ENCODE measurements around the gene PPP2R5B.

GRCh38 chr11:64877390-64878222 lies 46.9 kb upstream of the PPP2R5B start:
- no peak for TF ChIP-seq CTCF (IDR thresholded peaks at IDR 0.05; ENCODE audit: insufficient read depth, low read length)
- TF ChIP-seq REST (IDR thresholded peaks at IDR 0.05; ENCODE audit: insufficient replicate concordance, low read depth): no peak
- no peak for TF ChIP-seq POLR2AphosphoS5 (IDR thresholded peaks at IDR 0.05; ENCODE audit: low read depth)
- no peak for TF ChIP-seq GABPA (IDR thresholded peaks at IDR 0.05; ENCODE audit: low read depth)
- no peak for TF ChIP-seq SPI1 (IDR thresholded peaks at IDR 0.05; ENCODE audit: borderline replicate concordance, low read depth)
